SW480 (cell line): ENCODE measurements around the gene FAM153A.
"Not testable (repeated sequence)": the region's sequence is repeated elsewhere in the genome, so short reads cannot be mapped to it uniquely, and the experiment has no call there.

Experiments
- DNase-seq: peaks from one replicate; pipeline ENCODE4 v3.0.0-alpha.2; 2016; ENCODE audit warnings: low spot score

FAM153A gene

GRCh38 chr5:177724858-177725257 is 57.8 kb downstream of the FAM153A start:
- not testable (repeated sequence) for DNase-seq

GRCh38 chr5:177723831-177724485 is 58.7 kb downstream of the FAM153A start:
- DNase-seq: not testable (repeated sequence)

- DNase-seq: not testable (repeated sequence)
Measured at GRCh38 chr5:177722829-177723228, 59.9 kb downstream of the FAM153A start.

GRCh38 chr5:177719989-177720388 is 62.7 kb downstream of the FAM153A start:
- not testable (repeated sequence) for DNase-seq

GRCh38 chr5:177715423-177715822 is 67.3 kb downstream of the FAM153A start:
- not testable (repeated sequence) for DNase-seq

- DNase-seq: not testable (repeated sequence)
Measured at GRCh38 chr5:177696100-177696499, 86.6 kb downstream of the FAM153A start.

- DNase-seq: not testable (repeated sequence)
Measured at GRCh38 chr5:177695356-177695930, 87.3 kb downstream of the FAM153A start.

GRCh38 chr5:177694518-177694835 is 88.2 kb downstream of the FAM153A start:
- DNase-seq: not testable (repeated sequence)

- not testable (repeated sequence) for DNase-seq
Measured at GRCh38 chr5:177693671-177694517, 88.8 kb downstream of the FAM153A start.

GRCh38 chr5:177692969-177693368 is 89.7 kb downstream of the FAM153A start:
- not testable (repeated sequence) for DNase-seq

GRCh38 chr5:177692507-177692906 is 90.2 kb downstream of the FAM153A start:
- DNase-seq: not testable (repeated sequence)

- not testable (repeated sequence) for DNase-seq
Measured at GRCh38 chr5:177689011-177689610, 93.6 kb downstream of the FAM153A start.

GRCh38 chr5:177688091-177688490 is 94.6 kb downstream of the FAM153A start:
- not testable (repeated sequence) for DNase-seq

GRCh38 chr5:177681920-177682319 is 100.8 kb downstream of the FAM153A start:
- DNase-seq: not testable (repeated sequence)
